Hair follicle dermal papilla cell (primary cell): ENCODE results near the gene SH2D7. TPM values are rescaled to one million over a fixed set of nuclear protein-coding genes. Genes with fewer than 3 reads are reported as not detected.

ENCODE experiments used
- small RNA-seq: library from RNA; depleted of rRNA; stranded (forward); fragments of <200 nt; gene quantifications from one replicate; pipeline ENCODE3, GENCODE V24; 2012
- total RNA-seq: library from RNA; depleted of rRNA; stranded (reverse); fragments of >200 nt; gene quantifications from 2 replicates; pipeline ENCODE4 v1.2.3, GENCODE V29; 2012

SH2D7 gene
- not detected in 2 replicates for total RNA-seq

DNA sequence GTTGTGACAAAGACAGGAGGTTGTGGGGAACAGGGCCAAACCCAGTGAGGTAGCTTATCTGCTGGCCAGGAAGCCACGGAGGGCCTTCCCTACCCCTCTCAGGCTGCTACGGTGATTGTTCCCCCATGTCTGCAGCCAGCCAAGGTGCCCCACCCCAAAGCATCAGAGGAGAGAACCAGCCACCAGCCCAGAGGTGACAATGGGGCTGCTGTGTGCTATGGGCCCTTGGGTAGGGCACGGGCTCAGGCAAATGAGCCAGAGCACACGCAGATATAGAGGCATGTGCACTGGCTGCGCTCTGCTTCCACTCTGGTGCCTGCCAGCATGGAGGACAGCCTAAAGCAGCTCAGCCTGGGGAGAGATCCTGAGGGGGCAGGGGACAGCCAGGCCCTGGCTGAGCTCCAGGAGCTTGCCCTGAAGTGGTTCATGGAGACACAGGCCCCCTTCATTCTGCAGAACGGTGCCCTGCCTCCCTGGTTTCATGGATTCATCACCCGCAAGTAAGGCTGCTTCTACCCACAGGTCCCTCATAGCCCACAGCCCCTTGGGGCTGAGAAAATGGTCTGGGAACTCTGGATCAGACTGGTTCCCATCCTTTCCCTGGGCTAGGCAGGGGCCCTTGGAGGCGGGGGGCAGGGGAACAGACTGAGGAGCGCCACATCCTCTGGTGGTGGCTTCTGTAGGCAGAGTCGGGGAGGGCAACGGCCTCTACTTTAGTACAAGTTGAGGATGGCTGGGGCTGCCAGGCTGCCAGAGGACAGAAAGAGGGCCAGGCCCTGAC, at the start of gene SH2D7:
SH2D7 (plus strand) TSS at position 301 of the 781 bp plus-strand sequence; CDS start at position 325, 24 bp downstream.

DNA sequence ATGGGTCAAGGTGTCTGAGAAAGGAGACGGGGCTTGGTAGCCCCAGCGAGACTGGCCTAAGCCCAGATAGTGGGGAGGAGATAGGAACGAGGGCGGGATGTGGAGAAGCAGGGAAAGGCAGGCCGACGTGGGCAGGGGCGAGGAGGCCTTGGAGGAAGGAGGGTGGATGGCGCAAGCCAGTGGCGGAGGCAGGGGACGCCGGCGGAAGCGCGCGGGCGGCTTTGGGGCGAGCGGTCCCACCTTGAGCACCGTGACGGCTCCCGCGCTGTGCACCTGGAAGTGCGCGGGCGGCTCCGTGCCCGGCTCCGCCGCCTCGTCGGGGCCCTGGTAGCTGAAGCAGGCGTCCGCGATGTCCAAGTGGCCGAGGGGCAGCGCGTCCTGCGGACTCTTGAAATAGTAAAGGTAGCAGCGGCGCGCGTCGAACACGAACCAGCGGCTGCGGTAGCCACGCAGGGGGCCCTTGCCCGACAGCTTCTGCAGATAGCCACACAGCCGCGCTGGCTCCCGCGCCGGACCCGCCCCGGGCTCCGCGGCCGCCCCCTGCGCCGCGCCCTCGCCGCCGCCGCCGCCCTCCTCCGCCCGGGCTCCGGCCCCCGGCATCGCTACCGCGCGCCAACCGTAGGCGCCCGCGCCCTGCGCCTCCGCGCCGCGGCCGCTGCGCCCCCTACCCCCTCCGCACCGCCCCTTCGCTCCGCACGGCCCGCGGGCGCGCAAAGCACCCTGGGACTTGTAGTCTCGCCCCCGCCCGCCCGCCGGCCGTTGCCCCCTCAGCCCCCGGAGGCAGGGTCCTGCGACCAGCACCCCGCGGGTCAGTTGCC, 15.1 kb upstream of the SH2D7 start, which contains the start of gene TBC1D2B:
TBC1D2B (minus strand) TSS at position 659 of the 818 bp plus-strand sequence; CDS start at position 600, 59 bp downstream.

DNA sequence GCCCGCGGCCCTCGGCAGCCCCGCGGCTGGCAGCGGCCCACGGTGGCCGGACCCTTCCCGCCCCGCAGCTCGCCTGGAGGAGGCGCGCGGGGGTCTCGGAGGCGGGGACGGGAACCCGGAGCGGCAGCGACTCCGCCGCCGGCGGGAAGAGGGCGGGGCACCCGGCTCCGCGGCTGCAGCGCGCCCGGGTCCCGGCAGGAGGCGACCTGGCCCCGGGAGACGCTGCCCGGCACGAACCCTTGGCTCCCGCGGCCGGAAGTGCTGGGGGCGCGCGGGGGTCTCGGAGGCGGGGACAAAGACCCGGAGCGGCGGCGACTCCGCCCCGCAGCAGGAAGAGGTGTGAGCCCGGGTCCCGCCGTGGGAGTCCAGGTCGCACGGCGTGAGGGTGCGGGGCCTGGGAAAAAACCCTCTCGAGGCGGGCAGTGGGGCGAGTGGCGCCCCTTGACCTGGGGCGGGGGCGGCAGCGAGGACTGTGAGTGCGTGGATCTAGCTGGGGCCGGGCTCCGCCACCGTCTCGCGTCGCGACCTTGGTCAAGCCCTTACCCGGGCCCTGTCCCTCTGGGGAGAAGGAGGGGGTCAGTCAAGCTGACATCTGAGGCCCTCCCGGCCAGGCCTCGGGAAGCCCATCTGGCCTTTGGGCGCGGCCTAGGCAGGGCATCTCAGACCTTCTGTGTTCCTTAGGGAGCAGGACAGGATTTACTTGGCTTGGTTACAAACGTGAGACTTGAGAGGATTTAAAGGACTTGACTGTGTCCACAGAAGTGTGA, 39.1 kb downstream of the SH2D7 start, which contains the start of gene CIB2:
CIB2 (minus strand) TSS at position 151 of the 767 bp plus-strand sequence. CDS start 230 bp downstream, outside the sequence.

GRCh38 chr15:78149068-78149804, 56.9 kb downstream of the SH2D7 start, which contains the start of gene IDH3A:
Gene IDH3A, plus strand, starts transcription at chr15:78149362. Its CDS starts 42 bp downstream, at chr15:78149404.

Small RNA genes within 50 kb of the gene (small RNA-seq; reads per million reads assigned to genes)
- not detected for gene RF00092

Other genes starting within 250 kb of the SH2D7 start
- 90.3 and 111 TPM in 2 replicates for gene TBC1D2B, start 14.8 kb upstream of the SH2D7 start, total RNA-seq
- gene CIB2, start 38.9 kb downstream of the SH2D7 start, total RNA-seq, result 4.7 and 5.6 TPM in 2 replicates
- 34.2 and 39.2 TPM in 2 replicates for gene IDH3A, start 56.8 kb downstream of the SH2D7 start, total RNA-seq
- not detected in 2 replicates for gene ACSBG1, start 142.0 kb downstream of the SH2D7 start, total RNA-seq
- 2.2 and 3.9 TPM in 2 replicates for gene DNAJA4, start 172.0 kb downstream of the SH2D7 start, total RNA-seq
- 36.7 and 39.8 TPM in 2 replicates for gene SKIC8, start 207.0 kb downstream of the SH2D7 start, total RNA-seq
- 0.32 and 0.49 TPM in 2 replicates for gene CRABP1, start 247.8 kb downstream of the SH2D7 start, total RNA-seq